Measurements from ENCODE around the gene RBM47.
"Not testable (repeated sequence)": the region's sequence is repeated elsewhere in the genome, so short reads cannot be mapped to it uniquely, and the experiment has no call there.

Gene RBM47

DNA sequence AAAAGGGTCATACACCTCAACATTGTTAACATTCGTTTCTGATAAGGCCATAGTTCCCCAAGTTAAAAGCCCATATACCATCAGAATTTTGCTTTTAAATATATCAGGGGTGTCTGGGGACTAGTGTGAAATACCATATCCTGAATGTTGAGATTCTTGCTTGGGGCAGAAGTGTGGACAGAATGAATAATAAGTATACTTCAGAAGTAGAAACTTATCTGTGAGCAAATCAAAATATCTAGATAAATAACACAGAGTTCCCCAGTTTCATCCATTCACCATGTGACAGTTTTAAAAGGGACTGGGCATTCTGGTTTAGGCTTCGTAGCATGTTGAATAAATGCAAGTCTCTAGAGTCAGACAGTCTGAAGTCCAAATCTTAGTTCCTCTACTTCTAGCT lies 184.0 kb downstream of the RBM47 start:
- no peak for TF ChIP-seq JUND (IDR thresholded peaks at IDR 0.05; ENCODE audit: low read depth)
- in situ Hi-C loops (cut with HindIII; ENCODE audit: low pct_unique_long_range_greater_than_20kb, low sequenced_read_pairs), result no loop called here
- DNase-seq (ENCODE audit: low read depth in 1 of 2, low spot score in 1 of 2), result no peak

DNA sequence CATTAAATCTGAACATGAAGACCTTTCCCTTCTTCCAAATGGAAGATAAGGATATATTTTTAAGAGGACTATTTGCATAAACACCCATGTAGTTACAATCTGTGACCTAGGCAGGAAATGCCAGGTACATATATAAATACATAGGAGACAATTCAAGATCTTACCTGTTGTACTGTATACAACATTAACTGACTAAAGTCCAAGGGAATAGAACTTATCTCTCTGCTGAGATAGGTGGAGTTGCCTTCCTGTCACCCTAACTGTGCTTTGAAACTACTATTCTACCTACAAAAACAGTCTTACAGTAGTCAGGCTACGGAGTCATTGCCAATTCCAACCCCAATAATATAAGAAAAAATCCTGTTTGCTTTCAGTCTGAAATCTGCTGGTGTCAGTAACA lies 188.2 kb downstream of the RBM47 start:
- in situ Hi-C loops (cut with HindIII; ENCODE audit: low pct_unique_long_range_greater_than_20kb, low sequenced_read_pairs), result no loop called here
- DNase-seq (ENCODE audit: low read depth in 1 of 2, low spot score in 1 of 2), result no peak
- TF ChIP-seq JUND (IDR thresholded peaks at IDR 0.05; ENCODE audit: low read depth), result no peak

DNA sequence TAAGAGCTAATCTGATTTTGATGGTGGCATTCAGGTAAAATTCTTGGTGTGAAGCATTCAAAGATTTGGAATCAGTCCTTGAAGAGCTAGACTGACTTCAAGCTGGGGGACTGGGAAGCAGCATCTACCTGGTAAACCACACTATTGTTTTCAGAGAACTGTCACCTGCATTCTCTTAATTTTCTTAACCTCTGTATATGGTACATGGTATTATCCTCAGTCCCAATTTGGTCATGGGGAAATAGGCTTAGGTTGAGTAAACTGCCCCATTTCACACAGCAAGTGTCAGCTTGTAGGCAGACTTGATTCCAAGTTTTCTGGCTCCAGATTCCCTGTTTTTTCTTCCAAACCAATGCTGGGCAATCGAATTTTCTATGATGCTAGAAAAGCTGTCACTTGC lies 190.1 kb downstream of the RBM47 start:
- TF ChIP-seq JUND (IDR thresholded peaks at IDR 0.05; ENCODE audit: low read depth), result no peak
- in situ Hi-C loops (cut with HindIII; ENCODE audit: low pct_unique_long_range_greater_than_20kb, low sequenced_read_pairs), result no loop called here
- DNase-seq (ENCODE audit: low read depth in 1 of 2, low spot score in 1 of 2), result no peak

DNA sequence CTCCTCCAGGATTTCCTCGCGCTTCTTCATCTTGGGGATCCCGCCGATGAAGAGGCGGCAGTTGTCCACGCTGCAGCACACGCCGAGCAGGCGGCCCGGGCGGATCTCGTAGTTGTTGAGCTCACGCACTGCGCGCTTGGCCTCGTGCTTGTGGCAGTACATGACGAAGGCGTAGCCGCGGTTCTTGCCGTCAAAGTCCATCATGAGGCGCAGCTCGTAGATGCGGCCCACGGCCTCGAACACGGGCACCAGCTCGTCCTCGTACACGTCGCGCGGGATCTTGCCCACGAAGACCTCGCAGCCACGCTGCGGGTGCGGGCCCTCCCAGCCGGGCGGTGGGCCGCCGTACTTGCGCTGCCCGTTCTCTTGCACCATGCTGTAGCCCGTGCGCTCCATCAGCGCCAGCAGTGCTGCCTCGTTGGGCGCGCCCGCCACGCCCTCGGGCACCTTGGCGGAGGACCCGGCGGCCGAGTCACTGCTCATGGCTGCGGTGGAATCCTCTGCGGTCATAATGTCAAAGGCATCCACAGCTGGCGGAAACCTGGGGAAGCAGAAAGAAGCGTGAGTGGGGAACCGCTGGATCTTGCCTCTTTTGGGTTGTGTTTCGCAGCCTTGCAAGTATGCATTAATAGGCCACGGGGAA lies 191.2 kb downstream of the RBM47 start:
- no peak for TF ChIP-seq JUND (IDR thresholded peaks at IDR 0.05; ENCODE audit: low read depth)
- in situ Hi-C loops (cut with HindIII; ENCODE audit: low pct_unique_long_range_greater_than_20kb, low sequenced_read_pairs), result no loop called here
- no peak for DNase-seq (ENCODE audit: low read depth in 1 of 2, low spot score in 1 of 2)

DNA sequence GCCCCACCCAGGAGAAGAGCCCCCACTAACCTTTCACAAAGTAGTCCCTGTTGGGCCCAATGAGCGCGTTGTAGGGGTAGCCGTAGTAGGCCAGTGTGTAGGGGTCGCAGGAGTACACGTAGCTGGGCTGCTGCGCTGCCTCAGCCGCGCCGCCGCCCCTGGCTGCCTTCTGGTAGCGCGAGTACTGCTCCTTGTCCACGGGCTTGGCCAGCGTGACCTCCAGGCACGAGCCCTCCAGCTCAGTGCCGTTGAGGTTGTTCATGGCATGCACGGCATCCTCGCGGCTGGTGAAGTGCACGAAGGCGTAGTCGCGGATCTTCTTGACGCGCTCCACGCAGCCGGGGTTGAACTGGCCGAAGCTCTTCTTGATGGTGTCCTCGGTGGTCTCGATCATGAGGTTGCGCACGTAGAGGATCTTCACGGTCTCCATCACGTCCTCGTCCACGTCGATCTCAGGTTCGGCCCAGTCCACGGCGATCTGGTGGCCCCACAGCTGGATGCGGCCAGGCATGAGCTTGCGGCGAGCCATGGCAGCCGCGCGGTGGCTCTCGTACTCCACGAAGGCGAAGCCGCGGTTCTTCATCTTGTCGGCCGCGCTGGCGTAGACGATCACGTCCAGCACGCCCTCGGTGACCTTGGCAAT lies 191.8 kb downstream of the RBM47 start:
- no peak for DNase-seq (ENCODE audit: low read depth in 1 of 2, low spot score in 1 of 2)
- in situ Hi-C loops (cut with HindIII; ENCODE audit: low pct_unique_long_range_greater_than_20kb, low sequenced_read_pairs), result no loop called here
- TF ChIP-seq JUND (IDR thresholded peaks at IDR 0.05; ENCODE audit: low read depth), result no peak

DNA sequence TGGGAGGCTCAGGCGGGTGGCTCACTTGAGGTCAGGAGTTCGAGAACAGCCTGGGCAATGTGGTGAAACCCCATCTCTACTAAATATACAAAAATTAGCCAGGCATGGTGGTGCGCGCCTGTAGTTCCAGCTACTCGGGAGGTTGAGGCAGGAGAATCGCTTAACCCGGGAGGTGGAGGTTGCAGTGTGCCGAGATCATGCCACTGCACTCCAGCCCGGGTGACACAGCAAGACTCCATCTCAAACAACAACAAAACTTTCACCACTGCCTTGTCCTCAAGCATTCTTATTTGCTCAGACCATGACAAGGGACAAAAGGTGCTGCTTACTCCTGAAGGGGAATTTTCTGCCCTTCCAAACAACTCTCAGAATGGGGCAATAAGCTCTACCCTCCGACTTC lies 194.4 kb downstream of the RBM47 start:
- in situ Hi-C loops (cut with HindIII; ENCODE audit: low pct_unique_long_range_greater_than_20kb, low sequenced_read_pairs); DNase-seq (ENCODE audit: low read depth in 1 of 2, low spot score in 1 of 2): not testable (repeated sequence)

DNA sequence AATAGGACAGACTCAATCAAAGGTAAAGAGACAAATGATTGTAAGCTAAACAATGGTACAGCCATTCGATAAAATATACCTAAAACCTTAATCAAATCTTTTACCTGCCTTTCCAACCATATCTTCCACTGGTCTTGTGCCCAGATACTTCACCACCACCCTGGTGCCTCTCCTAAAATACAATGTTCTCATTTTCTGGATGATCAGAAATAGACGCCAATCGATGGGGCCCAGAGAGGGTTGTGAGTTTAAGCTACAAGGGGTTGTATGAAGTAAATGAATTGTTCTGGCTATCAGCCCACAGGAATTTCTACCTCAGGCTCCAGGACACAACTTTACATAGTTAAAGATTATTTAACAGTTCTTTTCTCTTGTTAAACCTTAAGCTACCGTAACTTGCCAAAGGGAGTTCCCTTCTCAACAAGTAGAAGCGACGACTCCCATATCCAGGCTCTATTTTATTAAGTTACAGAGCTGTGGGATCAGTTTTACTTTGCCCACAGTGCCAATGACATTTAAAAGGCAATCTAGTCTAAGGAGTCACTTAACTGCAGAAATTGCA lies 195.5 kb downstream of the RBM47 start:
- DNase-seq (ENCODE audit: low read depth in 1 of 2, low spot score in 1 of 2), result no peak
- in situ Hi-C loops (cut with HindIII; ENCODE audit: low pct_unique_long_range_greater_than_20kb, low sequenced_read_pairs), result no loop called here
- TF ChIP-seq JUND (IDR thresholded peaks at IDR 0.05; ENCODE audit: low read depth), result no peak

DNA sequence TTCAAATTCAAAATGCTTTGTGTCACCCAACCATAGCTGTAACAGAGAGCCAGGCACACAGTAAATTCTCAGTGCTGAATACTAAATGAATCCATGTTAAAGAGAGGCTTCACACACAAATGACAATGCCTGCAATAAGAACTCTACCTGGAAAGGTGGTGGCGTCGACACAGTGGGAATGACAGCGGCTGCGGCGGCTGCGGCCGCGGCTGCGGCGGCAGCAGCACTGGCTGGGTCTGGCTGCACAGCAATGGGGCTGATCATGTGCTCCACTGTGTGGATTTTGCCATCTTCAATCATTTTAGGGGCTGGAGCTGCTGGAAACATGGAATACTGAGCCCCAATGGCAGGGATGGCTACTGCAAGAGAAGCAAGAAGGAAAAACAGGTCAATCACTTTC lies 197.2 kb downstream of the RBM47 start:
- no peak for DNase-seq (ENCODE audit: low read depth in 1 of 2, low spot score in 1 of 2)
- no peak for TF ChIP-seq JUND (IDR thresholded peaks at IDR 0.05; ENCODE audit: low read depth)
- in situ Hi-C loops (cut with HindIII; ENCODE audit: low pct_unique_long_range_greater_than_20kb, low sequenced_read_pairs), result no loop called here

DNA sequence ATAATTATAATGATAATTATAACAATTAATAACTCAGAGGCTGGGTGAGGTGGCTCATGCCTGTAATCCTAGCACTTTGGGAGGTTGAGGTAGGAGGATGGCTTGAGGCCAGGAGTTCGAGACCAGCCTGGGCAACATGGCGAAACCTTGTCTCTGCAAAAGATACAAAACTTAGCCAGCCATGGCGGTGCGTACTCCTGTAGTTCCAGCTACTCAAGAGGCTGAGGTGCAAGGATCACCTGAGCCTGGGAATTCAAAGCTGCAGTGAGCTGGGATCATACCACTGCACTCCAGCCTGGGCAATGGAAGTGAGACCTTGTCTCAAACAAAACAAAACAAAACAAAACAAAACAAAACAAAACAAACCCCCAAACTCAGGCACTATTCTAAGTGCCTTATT lies 201.8 kb downstream of the RBM47 start:
- DNase-seq (ENCODE audit: low read depth in 1 of 2, low spot score in 1 of 2); in situ Hi-C loops (cut with HindIII; ENCODE audit: low pct_unique_long_range_greater_than_20kb, low sequenced_read_pairs): not testable (repeated sequence)

DNA sequence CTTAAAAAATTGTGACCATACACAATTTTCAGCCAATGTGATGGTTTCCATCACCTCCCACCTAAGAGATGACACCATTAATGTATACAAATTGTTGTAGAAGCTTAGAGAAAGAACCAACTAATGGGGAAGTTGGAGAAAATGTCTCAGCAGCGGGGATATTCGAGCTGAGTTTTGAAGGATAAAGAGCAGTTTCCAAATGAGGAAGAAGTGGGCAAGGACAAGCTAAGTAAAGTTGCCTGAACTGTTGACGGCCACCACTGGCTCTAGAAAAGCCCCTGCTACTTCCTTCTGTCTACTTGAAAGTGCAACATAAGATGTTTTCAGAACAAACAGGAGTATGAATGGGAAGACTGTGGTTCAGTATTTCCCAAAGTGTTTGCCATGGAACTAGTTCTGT lies 202.5 kb downstream of the RBM47 start:
- in situ Hi-C loops (cut with HindIII; ENCODE audit: low pct_unique_long_range_greater_than_20kb, low sequenced_read_pairs), result no loop called here
- DNase-seq (ENCODE audit: low read depth in 1 of 2, low spot score in 1 of 2), result no peak
- TF ChIP-seq JUND (IDR thresholded peaks at IDR 0.05; ENCODE audit: low read depth), result no peak

DNA sequence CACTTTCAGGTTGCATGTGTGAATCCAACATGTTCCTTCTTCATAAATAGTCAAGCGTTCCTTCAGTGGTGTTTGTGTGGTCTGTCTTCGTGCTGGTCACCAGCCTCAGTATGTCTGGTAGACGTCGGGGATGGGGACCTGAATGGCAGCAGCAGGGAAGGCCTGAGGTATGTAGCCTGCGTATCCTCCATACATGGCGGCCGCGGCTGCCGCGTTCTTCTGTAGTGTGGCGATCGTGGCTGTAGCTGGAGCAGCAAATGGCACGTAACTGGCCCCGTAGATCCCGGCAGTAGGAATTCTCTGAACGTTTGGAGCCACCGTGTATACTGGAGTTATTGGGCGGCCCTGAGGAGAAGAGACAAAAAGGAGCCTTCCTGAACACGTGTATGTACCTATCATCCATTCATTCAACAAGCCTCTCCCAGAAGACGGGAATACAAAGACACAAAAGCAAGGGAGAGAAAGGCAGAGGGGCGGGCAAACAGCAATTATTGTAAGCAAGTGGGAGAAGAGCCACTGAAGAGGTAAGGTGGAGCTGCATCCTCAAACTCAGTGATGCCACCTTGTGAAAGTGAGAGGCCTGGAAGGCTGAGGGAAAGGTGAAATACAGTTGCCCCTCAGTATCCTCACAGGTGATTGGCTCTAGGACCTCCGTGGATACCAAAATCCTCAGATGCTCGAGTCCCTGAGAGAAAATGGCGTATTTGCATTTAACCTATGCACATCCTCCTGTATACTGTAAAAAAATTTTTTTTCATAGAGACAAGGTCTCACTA lies 203.7 kb downstream of the RBM47 start:
- DNase-seq (ENCODE audit: low read depth in 1 of 2, low spot score in 1 of 2), result no peak
- in situ Hi-C loops (cut with HindIII; ENCODE audit: low pct_unique_long_range_greater_than_20kb, low sequenced_read_pairs), result no loop called here
- TF ChIP-seq JUND (IDR thresholded peaks at IDR 0.05; ENCODE audit: low read depth), result no peak

DNA sequence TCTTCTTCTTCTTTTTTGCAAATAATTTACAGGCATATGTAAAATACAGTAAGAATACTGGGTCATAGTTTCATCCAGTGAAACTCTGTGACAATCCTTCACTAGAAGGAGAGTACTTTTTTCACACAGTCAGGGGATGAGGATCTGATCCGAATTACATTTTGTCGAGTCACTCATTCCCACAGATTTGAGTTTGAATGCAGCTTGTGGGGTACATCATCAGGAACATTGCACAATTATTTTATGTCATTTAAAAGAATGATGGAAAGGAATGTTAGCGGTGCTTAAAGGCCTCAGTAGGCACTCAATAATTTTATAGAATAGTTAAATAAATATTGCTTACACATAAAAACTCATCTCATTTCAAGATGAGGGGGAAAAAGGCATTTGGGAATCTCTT lies 205.9 kb downstream of the RBM47 start:
- no peak for DNase-seq (ENCODE audit: low read depth in 1 of 2, low spot score in 1 of 2)
- TF ChIP-seq JUND (IDR thresholded peaks at IDR 0.05; ENCODE audit: low read depth), result no peak
- in situ Hi-C loops (cut with HindIII; ENCODE audit: low pct_unique_long_range_greater_than_20kb, low sequenced_read_pairs), result no loop called here
